HG03469 (cell line): Measurements from ENCODE around the gene RRBP1.

Source experiments
- ATAC-seq: cut with Tn5 transposase; IDR thresholded peaks from one replicate; pipeline ENCODE4 v1.9.1; 2021; ENCODE audit warnings: mild to moderate bottlenecking, moderate library complexity, moderate number of reproducible peaks; ENCODE audit not compliant: unreplicated experiment

RRBP1 gene

DNA sequence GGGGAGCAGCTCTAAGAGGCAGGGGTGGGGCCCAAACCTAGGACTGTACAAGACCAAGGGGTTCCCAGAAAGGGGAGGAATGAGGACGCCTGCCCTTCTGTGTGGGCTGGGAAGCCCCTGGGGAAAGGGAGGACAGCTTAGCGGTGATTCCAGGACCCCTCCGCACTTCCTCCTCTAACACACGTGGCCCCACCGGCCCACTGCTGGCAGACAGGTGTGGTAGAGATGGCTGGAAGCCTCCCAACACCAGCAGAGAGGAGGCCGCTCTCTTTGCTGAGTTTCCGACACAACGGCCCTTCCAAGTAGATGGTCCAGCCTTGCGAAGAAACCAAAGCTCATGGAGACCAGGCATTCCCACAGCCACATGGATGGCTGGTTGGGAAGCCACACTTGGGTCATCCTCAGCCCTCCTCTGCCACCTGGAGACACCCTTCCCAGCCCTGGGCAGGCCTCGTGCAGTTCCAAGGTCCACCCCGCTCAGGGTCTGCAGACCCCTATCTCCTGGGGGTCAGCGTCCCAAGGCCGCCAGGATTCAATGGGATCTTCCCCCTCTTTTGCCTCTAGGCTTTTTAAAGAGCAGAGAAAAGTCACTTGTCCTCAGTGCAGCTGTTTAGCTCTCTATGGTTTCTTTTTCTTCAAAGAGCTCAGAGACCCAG, 43.9 kb downstream of the RRBP1 start:
- ATAC-seq: no peak

DNA sequence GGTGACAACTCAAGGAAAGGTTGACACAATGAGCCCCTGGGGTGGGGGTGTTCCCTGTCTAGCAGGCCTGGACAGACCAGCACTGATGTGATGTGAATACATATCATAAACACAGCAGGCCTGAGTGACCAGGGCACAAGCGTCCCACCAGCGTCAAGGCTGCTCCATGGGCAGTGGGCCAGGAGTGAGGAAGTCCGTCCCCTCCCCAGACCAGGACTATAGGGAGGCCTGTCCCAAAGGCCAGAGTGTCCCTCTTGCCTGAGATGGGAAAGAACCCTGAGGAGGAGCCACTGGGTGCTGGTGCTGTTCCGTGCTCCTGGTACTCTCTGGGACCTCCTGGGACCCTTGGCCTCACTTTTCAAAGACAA, 44.6 kb downstream of the RRBP1 start:
- ATAC-seq: no peak

DNA sequence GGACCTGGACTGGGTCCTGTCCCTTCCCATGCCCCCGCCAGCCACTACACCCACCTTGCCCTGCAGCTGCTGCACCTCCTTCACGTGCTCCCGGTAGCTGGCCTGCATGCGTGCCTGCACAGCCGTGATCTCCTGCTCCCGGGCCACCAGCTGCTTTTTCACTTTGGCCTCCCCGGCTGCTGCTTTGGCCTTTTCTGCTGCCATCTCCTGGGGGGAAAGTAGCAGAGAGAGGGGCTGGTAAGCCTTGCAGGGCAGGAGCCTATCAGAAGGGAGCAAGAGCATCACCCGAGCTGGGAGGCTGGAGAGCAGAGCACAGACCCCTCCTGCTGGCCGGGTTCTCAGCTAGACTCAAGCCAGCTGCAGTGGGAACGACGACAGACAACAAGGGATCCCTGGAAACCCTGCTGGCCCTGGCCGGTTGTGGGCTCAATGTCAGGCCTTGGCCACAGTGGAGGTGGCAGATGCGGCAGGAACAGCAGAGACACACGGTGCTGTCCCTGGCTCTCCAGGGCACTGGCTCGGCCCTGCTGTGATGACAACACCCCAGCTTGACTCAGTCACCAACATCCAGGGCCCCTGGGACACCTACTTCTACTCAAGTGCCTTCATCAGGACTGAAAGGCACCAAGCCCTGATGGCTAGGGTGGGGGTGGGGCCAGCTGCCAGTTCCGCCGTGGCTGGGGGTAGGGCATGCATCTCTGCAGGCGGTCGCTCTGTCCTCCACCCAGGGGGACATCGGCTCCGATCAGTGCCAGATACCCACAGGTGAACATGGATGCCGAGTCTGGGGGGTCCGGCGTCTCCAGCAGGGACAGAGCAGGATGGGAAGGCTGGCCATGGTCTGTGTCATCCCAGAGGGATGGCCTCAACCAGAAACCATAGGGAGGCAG, 45.3 kb downstream of the RRBP1 start:
- ATAC-seq: no peak

DNA sequence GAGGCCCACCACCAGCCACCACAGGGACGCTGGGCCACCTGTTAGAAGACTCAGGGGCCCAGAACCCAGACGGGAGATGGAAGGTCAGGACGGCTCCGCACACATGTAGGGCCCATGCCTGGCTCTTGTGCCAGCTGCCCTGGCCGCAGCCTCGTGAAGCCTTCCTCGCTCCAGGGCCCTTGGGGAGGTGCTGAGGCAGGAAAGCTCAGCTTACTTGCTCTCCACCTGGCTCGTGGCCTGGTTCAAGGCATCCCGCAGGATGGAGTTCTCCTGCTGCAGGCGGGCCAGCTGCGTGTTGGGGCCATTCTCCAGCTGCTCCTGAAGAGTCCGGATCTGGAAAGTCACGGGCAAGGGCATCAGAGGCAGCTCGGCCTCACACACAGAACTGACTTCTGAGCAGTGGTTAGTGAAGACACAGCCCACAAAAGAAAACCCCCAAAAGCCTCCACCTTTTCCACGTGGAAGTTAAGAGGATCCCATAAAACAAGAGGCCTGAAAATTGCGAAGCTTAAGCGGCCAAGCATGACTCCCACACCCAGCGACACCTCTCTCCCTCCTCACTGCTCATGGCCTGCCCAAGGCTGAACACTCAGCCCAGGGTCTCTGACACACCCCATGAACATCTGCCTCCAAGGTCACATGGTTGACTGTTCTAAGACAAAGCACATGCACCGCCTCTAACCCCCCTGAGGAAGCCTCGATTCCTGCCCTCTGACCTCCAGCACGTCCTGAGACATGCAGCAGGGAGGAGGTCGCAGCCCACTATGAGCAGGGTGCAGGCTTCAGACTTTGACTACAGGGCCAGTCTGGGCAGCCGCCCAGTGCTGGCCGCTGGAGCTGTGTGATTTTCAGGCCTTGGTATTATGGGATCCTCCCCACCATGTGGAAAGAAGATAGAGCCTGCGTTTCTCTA, 46.5 kb downstream of the RRBP1 start:
- no peak for ATAC-seq

DNA sequence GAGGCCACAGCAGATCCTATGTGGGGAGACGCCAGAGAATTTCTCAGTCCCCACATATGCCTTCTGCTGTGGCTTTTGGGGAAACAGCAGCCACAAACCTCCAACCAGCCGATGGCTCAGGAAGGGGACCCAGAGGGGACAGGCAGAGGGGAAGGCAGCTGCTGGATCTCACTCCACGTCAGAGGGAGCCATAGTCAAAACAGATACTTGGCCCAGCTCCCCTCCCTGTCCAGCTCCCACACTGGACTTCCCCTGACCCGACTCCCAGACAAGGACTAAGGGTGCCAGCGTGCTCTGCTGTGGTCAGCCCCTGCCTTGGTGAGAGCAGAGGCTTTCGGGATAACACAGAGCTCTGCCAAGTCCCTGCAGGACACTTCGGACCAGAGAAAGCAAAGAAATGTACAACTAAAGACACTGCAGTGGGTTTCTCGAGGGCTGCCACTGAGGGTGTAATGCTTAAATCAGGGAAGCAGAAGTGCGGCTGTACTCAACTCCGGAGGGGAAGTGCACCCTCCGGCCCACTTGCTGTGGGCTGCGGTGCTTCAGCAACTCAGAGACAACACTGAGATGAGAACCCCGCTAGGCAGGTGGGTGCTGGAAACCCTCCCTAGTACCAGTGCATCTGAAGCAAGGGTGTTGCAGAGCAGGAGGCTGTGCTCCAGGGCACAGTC, 47.2 kb downstream of the RRBP1 start:
- no peak for ATAC-seq

DNA sequence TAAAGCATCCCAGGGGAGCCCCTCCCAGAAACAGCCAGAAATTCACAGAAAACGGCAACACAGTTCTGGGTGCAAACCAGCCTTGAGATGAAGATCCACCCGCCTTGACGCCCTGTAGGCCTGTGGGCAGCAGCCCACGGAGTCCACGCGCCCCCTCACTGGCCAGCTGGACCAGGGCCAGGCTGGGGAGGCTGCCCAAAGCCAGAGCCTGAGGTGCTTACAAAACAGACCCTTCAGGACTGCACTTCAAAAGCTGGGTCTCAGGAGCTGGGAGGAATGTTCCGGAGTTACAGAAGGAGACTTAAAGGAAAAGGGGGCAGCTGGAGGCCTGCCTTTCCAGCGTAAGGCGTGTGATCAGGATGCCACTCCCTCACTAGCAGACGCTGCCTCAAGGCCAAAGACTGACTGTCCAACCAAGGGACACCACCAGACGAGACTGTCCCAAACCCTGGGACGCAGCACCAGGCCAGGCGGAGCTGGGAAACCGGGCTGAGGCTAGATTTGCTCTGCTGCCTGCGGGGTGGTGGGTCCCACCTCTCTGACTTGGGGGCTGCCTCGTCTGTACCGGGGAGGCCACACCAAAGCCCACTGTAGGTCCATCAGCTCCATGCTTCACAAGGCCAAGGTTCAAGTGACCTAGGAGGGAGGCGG, 48.1 kb downstream of the RRBP1 start:
- ATAC-seq: no peak

DNA sequence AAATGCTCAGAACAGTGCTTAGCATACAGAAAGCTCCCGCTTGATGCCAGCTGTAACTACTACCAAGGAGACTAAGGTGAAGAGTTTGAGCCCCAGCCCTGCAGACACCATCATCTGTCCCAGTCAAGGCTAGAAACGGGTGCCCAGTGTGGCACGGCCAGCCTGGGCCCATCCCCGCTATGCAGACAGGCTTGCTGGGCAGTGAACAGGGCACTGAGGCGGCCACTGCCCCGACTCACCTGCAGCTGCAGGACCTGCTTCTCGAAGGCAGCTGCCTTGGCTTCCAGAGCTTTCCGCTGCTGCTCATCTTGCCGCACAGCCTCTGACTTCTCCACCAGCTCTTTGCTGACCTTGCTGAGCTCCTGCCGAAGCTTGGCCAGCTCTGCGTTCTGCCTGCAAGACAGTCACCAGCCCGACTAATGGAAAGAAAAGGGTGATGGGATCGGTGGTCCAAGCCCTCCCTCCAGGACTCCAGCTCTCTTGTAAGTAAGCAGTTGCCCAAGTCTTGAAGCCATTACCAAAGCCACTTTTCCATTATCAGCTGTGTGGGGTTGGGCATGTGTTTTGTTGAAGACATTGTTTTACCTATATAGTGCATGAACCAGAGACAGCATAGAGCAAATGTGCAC, 48.7 kb downstream of the RRBP1 start:
- no peak for ATAC-seq

DNA sequence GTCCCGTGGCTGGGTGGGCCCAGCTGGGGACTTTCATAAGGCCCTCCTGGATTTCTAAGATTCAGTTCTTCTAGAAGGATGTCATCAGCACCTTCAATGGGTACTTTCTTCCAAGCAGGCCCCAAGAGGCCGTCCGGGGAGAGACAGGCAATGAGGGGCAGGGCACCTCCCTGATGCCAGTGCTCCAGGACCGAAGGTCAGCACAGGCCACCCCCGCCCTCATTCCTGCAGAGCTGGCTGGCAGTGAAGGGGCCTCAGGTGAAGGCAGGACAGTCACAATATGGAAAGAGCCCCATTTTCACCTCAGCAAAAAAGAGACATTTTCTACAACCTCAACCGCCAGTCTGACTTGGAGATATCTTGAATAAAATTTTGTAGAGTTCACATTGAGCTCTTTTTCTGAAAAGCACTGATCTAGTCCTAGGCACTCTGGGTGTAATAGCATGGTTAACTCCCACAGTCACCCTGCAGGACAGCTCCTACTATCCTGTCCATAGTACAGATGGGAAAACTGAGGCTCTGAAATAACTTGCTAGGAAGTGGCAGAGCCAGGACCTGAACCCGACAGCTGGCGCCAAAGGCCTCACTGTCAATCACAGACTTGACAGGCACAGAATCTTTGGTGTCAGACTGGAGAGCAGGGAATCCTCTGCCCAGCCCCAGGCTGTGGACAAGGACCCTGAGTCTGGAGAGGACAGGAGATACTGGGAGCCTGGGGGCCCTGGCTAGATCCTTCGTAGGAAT, 50.3 kb downstream of the RRBP1 start:
- ATAC-seq: no peak

DNA sequence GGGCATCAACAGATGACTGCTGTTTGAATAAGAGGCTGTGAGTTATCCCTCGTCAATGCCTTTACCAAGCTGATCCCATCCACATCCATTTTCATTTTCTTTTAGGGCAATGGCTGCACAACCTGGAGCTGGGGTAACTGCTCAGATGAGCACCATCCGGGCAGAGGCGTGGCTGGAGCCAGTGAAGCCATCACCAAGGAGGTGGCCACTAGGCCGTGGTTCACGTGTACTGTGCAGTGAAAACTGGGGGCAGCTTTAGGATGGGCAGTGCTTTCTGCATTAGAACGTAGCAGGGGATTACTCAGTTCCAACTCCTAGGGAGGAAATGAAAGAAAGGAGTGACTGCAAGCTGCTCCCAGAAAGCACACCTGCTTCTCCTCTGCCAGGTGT, 51.2 kb downstream of the RRBP1 start:
- no peak for ATAC-seq

DNA sequence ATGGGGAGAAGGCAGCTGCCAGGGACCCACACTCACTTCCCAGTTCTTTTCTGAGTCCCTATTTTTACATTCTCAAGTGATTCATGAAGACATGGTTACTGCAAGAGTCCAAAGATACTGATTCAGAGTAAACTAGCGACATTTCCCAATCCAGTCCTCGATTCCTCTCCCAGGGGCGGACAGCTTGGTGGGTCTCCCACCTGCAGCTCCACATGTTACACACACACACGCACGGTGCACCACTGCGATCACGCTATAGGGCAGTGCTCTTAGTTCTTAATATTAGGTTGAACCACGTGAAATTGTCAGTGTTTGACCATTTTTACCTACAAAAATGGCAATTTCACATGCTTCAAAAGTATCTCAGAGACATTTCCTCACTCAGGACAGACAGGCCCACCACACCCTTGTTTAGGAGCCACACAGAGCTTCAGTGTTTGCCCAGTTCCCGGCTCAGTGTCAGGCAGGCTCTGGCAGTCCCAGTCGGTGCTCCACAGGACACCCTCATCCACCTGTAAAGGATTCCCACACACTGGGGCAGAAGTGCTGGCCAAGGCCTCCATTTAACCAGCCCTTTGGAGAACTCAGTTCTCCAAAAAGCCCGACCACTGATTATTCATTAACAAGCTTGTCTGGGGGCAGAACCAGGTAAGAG, 51.8 kb downstream of the RRBP1 start:
- ATAC-seq: no peak

DNA sequence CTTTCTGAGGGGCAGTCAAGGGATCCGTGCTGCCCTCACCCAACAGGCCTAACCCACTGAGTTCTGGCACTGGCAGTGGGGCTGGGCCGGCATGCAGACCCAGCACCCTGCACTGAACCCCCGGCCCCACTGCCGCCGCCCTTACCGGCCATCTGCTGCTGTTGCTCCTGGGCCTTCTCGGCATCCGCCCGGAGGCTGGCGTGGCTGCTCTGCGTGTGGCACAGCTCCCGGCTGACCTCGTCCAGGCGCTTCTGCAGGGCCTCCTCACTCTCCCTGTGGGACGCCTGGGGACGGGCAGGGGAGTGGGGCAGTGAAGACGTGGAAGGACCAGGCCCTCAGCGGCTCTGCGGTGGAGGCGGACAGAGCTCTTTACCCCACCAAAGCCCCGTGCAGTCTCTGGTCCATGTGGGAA, 52.4 kb downstream of the RRBP1 start:
- ATAC-seq: no peak

DNA sequence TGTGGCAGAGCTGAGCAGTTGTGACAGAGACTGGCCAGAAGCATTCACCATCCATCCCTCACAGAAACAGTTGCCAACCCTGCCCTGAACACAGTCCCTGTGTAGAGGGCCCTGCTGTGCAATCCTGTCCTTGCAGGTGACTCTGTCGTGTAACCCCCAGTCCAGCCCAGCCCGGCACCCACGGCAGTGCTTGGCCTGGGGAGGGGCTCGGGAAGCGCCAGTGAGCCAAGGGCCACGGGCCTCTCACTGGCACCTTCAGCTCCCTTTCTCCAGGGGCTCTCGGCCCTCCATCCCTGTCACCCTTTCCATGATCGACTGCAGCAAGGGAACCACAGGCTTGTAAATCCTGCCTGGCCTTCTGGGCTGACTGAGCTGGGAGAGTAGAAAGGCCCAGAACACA, 53.0 kb downstream of the RRBP1 start:
- no peak for ATAC-seq

DNA sequence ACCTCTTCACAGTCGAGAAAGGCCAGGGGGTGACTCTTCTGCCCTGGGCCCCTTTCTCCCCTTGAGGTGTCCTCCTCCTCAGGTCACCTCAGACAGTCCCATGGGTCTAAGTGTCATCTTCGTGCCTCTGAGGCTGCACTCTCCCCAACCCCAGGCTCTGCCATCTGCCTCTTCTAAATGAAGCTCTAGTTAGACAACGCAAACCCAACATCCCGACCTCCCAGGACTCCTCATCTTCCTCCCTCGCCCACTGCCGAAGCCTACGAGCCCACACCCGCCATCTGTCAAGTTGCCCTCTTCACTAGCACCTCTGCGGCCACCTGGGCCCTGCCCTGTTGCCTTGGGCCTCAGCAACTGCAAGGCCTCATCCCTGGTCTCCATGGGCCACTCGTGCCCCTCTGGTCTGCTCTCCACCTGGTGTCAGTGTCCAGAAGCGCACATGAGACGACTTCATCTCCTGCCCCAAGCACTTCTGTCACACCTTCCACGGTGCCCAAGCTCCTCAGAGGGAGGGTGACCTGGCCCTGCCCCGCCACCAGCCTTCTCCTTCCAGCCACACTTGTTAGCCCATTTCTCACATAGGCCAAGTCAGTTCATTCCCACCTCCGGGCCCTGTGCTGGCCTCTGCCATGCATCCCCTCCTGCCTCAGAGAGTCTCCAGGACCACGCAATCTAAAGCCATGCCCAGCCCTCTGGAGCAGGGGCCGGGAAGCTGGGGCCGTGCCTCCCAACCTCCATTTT, 53.8 kb downstream of the RRBP1 start:
- ATAC-seq: no peak

DNA sequence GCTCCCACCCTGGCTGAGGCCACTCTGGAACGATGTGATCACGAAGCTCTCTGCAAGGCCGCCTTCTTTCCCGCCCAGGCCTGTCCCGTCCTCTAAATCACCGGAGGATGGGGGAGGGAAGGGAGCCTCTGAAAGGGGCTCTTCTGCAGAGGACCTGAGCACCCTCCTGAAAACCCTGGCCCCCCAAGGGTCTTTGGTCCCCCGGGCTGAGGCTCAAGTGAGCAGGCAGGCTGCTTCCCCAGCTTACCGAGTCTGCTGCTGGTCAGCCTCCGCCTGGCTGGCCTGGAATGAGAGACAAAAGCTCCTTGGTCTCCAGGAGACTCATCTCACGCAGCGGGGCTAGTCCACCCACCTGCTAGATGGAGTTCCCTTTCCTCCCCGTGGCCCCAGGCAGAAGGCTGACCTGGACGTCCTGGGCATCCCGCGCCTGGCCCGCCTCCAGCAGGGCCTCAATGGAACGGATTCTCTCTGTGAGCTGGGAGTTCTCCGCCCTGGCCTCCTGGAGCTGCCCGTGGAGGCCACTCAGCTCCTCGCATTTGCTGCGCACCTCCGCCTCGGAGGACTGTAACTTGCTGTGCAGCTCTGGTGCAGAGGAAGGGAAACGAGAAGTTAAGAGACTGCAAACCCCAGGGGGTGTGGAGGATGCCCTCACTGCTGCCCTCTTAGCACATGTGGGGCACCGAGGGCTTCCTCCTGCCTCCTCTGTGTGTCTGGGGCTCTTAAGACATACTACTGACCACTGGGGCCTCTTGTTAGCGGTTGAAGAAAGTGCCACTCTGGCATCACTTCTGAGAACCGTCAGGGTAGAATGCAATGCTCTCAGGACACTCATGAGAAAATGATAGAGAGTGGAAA, 54.7 kb downstream of the RRBP1 start:
- ATAC-seq: no peak

DNA sequence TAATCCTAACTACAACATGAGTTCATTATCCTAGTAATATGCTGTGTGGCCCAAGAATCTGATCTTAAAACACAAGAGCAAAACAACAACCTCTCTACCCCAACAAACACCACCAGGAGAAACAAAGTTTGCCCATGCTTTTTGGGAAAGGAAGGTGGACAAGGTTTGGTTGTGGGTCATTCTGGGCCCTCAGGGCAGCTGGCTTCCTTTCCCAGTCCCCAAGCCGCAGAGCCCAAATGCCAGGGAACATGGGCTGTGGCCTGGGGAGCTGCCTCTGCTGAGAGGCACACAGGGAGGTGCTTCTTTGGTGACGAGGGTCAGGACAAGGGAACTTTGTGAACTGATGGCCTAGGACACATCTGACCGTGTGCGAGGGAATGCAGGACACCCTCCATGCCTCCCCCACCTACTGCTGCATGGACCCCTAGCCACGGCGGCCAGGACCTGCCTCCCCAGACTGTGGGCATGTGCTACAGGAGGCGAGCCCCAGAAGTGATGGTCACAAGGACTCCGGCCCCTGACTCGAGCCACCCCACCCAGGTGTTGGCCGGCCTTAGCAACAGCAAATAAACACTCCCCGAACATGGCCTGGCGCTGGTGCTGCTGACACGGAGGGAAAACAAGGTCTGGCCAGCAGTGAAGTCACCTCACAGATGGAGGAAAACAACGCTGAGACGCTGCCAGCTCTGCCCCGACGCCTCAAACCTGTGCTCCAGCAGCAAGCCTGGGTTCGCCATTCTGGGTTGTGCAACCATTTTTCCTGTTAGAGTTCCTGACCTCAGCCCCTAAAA, 55.6 kb downstream of the RRBP1 start:
- ATAC-seq: no peak
